HCT116 (cell line): ENCODE results near the gene CDC42BPB. TPM values are rescaled to one million over a fixed set of nuclear protein-coding genes. Genes with fewer than 3 reads are reported as not detected.

Experiments
- ATAC-seq: fragments of 200-7000 bp; cut with Tn5 transposase; 2 replicates; pipeline ENCODE4 v1.9.1; 2020; ENCODE audit warnings: mild to moderate bottlenecking, moderate library complexity
- BruUV-seq: library from RNA; stranded (reverse); fragments of 400-500 nt; replicated peaks from 2 replicates; lab custom pipeline; 2021; lab: Mats Ljungman, UMichigan
- CTCF ChIA-PET: fragments of 300-600 bp; sonication (Branson Sonifier 250); formaldehyde crosslinking; loops from one replicate; lab custom pipeline; 2021; ENCODE audit warnings: antibody characterized with exemption; lab: Charles Lee
- POLR2A ChIA-PET: fragments of 300-600, 350-600 bp; sonication (Branson Sonifier 250); formaldehyde crosslinking; loops from one replicate; lab custom pipeline; 2021; ENCODE audit warnings: antibody characterized with exemption; lab: Charles Lee
- RAD21 ChIA-PET, 2 experiments: fragments of 300-600 bp; sonication (Branson Sonifier 250); formaldehyde crosslinking; loops; one replicate each; lab custom pipeline; 2023; ENCODE audit warnings: low total read pairs in 2 of 2; ENCODE audit not compliant: uncharacterized antibody in 2 of 2, unreplicated experiment in 2 of 2, low non-redundant PET in 1 of 2; lab: Charles Lee
- DNase-seq: peaks from one replicate; pipeline ENCODE4 v3.0.0-alpha.2; 2010; ENCODE audit warnings: low read depth, low spot score
- H2AFZ ChIP-seq: fragments of 200-600 bp; shearing (Covaris generic), sonication (generic); 2 replicates; pipeline ENCODE4 v1.6.1; 2017; ENCODE audit warnings: low read depth, mixed run types, mixed read lengths, antibody characterized with exemption, low read length; ENCODE audit not compliant: poor library complexity, severe bottlenecking
- H3K27ac ChIP-seq: 2 replicates; pipeline ENCODE4 v1.5.1; 2012; ENCODE audit warnings: low read depth, low read length
- H3K27me3 ChIP-seq: fragments of 200-600 bp; sonication (generic); 2 replicates; pipeline ENCODE4 v1.6.1; 2016; ENCODE audit warnings: mixed run types, low read length, mixed read lengths; ENCODE audit not compliant: insufficient read depth
- H3K36me3 ChIP-seq, 2 experiments: fragments of 200-500 bp in 1 of 2; fragments of 200-600 bp in 1 of 2; sonication (Bioruptor generic) in 1 of 2; sonication (generic) in 1 of 2; 2 replicates each; pipeline versions ENCODE4 v1.5.1 to v1.6.1; 2014 to 2016; ENCODE audit warnings: low read length in 2 of 2, inconsistent platforms in 1 of 2, mixed read lengths in 1 of 2, mixed run types in 1 of 2; ENCODE audit not compliant: insufficient read depth in 2 of 2, control insufficient read depth in 1 of 2
- H3K4me1 ChIP-seq, 2 experiments: fragments of 200-600 bp in 1 of 2; sonication (generic) in 1 of 2; 2 replicates each; pipeline versions ENCODE4 v1.5.1 to v1.6.1; 2012 to 2017; ENCODE audit warnings: low read length in 2 of 2, inconsistent platforms in 1 of 2, mild to moderate bottlenecking in 1 of 2, mixed read lengths in 1 of 2, mixed run types in 1 of 2, moderate library complexity in 1 of 2; ENCODE audit not compliant: insufficient read depth in 2 of 2, control insufficient read depth in 1 of 2
- H3K4me2 ChIP-seq: fragments of 200-600 bp; sonication (generic); 2 replicates; pipeline ENCODE4 v1.6.1; 2017; ENCODE audit warnings: mixed run types, low read length, mixed read lengths
- H3K4me3 ChIP-seq, 2 experiments: fragments of 200-600 bp in 1 of 2; sonication (generic) in 1 of 2; replicated peaks in 1 of 2; 2 replicates each; pipeline ENCODE4 v1.5.1; 2011 to 2016; ENCODE audit warnings: low read length in 2 of 2, control low read depth in 1 of 2, low read depth in 1 of 2, mild to moderate bottlenecking in 1 of 2, mixed read lengths in 1 of 2, mixed run types in 1 of 2
- H3K79me2 ChIP-seq: fragments of 200-600 bp; sonication (generic); 2 replicates; pipeline ENCODE4 v1.6.1; 2017; ENCODE audit warnings: mild to moderate bottlenecking, mixed run types, low read length, moderate library complexity, mixed read lengths; ENCODE audit not compliant: insufficient read depth
- H3K9ac ChIP-seq: fragments of 200-600 bp; sonication (generic); 2 replicates; pipeline ENCODE4 v1.6.1; 2016; ENCODE audit warnings: low read length, mixed read lengths
- H3K9me2 ChIP-seq: fragments of 200-600 bp; sonication (generic), shearing (Covaris generic); 2 replicates; pipeline ENCODE4 v1.6.1; 2017; ENCODE audit warnings: mixed run types, mild to moderate bottlenecking, moderate library complexity; ENCODE audit not compliant: insufficient read depth
- H3K9me3 ChIP-seq, 2 experiments: fragments of 200-500 bp in 1 of 2; fragments of 200-600 bp in 1 of 2; sonication (Bioruptor generic) in 1 of 2; sonication (generic) in 1 of 2; 2 replicates each; pipeline ENCODE4 v1.6.1; 2014 to 2017; ENCODE audit warnings: low read length in 2 of 2, mixed read lengths in 2 of 2, inconsistent platforms in 1 of 2, low read depth in 1 of 2, mild to moderate bottlenecking in 1 of 2, mixed run types in 1 of 2, moderate library complexity in 1 of 2; ENCODE audit not compliant: control insufficient read depth in 1 of 2, insufficient read depth in 1 of 2
- H4K20me1 ChIP-seq: fragments of 200-600 bp; sonication (generic), shearing (Covaris generic); 2 replicates; pipeline ENCODE4 v1.6.1; 2017; ENCODE audit warnings: mixed run types, mild to moderate bottlenecking, moderate library complexity; ENCODE audit not compliant: insufficient read depth
- CBX3 ChIP-seq: IDR thresholded peaks from 2 replicates; pipeline ENCODE4 v1.6.1; 2012; ENCODE audit warnings: low read depth
- CEBPB ChIP-seq: IDR thresholded peaks from 2 replicates; pipeline ENCODE4 v1.6.1; 2012; ENCODE audit warnings: low read depth
- EGR1 ChIP-seq: IDR thresholded peaks from 2 replicates; pipeline ENCODE4 v1.6.1; 2012; ENCODE audit warnings: low read depth
- ELF1 ChIP-seq: IDR thresholded peaks from 2 replicates; pipeline ENCODE4 v1.6.1; 2012; ENCODE audit warnings: low read depth, borderline replicate concordance
- EZH2phosphoT487 ChIP-seq: fragments of 200-600 bp; IDR thresholded peaks from 2 replicates; pipeline ENCODE4 v1.6.1; 2018; ENCODE audit warnings: antibody characterized with exemption, borderline replicate concordance
- FOSL1 ChIP-seq: IDR thresholded peaks from 2 replicates; pipeline ENCODE4 v1.6.1; 2012; ENCODE audit warnings: low read depth
- RAD21 ChIP-seq: IDR thresholded peaks from 2 replicates; pipeline ENCODE4 v1.6.1; 2012; ENCODE audit warnings: low read depth, mild to moderate bottlenecking
- SIN3A ChIP-seq: IDR thresholded peaks from 2 replicates; pipeline ENCODE4 v1.6.1; 2012; ENCODE audit warnings: low read depth
- SP1 ChIP-seq: IDR thresholded peaks from 2 replicates; pipeline ENCODE4 v1.6.1; 2012; ENCODE audit warnings: low read depth
- SRF ChIP-seq: IDR thresholded peaks from 2 replicates; pipeline ENCODE4 v1.6.1; 2012; ENCODE audit warnings: low read depth
- TCF7L2 ChIP-seq: IDR thresholded peaks from 2 replicates; pipeline ENCODE4 v1.7.0; 2011; ENCODE audit warnings: borderline replicate concordance, inconsistent platforms; ENCODE audit not compliant: insufficient read depth, insufficient read length; ENCODE audit errors: extremely low read depth
- YY1 ChIP-seq: IDR thresholded peaks from 2 replicates; pipeline ENCODE4 v1.6.1; 2011; ENCODE audit warnings: low read length, low read depth, moderate library complexity, mild to moderate bottlenecking; ENCODE audit not compliant: insufficient replicate concordance; ENCODE audit errors: extremely low read depth
- ZNF274 ChIP-seq: fragments of 200-500 bp; sonication (Bioruptor generic); IDR thresholded peaks from 2 replicates; pipeline ENCODE4 v1.6.1; 2014; ENCODE audit warnings: mild to moderate bottlenecking, low read depth, low read length, inconsistent platforms
- intact Hi-C: fragments of 100-400 bp; cut with micrococcal nuclease; formaldehyde crosslinking; loops from 2 replicates; pipeline ENCODE4 v1.10.0; 2022
- total RNA-seq: library from RNA; stranded (reverse); gene quantifications from one replicate; pipeline ENCODE4 v1.2.1, GENCODE V29; 2021; ENCODE audit not compliant: unreplicated experiment
- TF ChIP-seq, protein P1 (sequence below): IDR thresholded peaks from 2 replicates; pipeline ENCODE4 v1.6.1; 2012
- TF ChIP-seq, protein P2 (sequence below): IDR thresholded peaks from 2 replicates; pipeline ENCODE4 v1.6.1; 2012; ENCODE audit warnings: low read depth

The CDC42BPB gene
- total RNA-seq, 1 experiment from 2014 or later, result 85.6 TPM

- Histone ChIP-seq H4K20me1 (0 out of 2 replicates have a peak, but pooled peaks cover 7% of the 10 kb centered on the region), H3K9me3 (no peaks in the 10 kb centered on the region), H3K79me2 (peaks cover 93% of the 10 kb centered on the region), H3K36me3 (no peaks in the 10 kb centered on the region), H2AFZ (no peak overlapping the region), H3K4me2 (no peak overlapping the region), H3K4me1 (peaks cover 0 to 3% of the 10 kb centered on the region in 2 experiments; a peak in 2 of 4 replicates), H3K27me3 (no peaks in the 10 kb centered on the region), H3K9ac (no peak overlapping the region), H3K4me3 (no peak overlapping the region), H3K27ac (no peak overlapping the region), H3K9me2 (no peaks in the 10 kb centered on the region)
- ChIA-PET CTCF (interaction anchor here (1.0 to 1.3 kb wide), 2 partner anchors 9 to 11 kb away, joined by 3 to 4 read pairs; no protein-coding TSS in a partner anchor), POLR2A (no interaction called here), RAD21 (no interaction called here)
- no peak for DNase-seq
- intact Hi-C loops, result no loop called here
- no peak for ATAC-seq
- BruUV-seq, result no TSS peak
- TF ChIP-seq SRF, result no peak
- TF ChIP-seq TCF7L2, result no peak
- TF ChIP-seq, protein P1, sequence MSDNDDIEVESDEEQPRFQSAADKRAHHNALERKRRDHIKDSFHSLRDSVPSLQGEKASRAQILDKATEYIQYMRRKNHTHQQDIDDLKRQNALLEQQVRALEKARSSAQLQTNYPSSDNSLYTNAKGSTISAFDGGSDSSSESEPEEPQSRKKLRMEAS, result no peak
- TF ChIP-seq ZNF274, result no peak
- no peak for TF ChIP-seq EZH2phosphoT487
- TF ChIP-seq ELF1, result no peak
- no peak for TF ChIP-seq YY1
- TF ChIP-seq EGR1, result no peak
- no peak for TF ChIP-seq CBX3
- TF ChIP-seq SIN3A, result no peak
Observed at GRCh38 chr14:103022685-103023044, 34.7 kb downstream of the CDC42BPB start.

DNA sequence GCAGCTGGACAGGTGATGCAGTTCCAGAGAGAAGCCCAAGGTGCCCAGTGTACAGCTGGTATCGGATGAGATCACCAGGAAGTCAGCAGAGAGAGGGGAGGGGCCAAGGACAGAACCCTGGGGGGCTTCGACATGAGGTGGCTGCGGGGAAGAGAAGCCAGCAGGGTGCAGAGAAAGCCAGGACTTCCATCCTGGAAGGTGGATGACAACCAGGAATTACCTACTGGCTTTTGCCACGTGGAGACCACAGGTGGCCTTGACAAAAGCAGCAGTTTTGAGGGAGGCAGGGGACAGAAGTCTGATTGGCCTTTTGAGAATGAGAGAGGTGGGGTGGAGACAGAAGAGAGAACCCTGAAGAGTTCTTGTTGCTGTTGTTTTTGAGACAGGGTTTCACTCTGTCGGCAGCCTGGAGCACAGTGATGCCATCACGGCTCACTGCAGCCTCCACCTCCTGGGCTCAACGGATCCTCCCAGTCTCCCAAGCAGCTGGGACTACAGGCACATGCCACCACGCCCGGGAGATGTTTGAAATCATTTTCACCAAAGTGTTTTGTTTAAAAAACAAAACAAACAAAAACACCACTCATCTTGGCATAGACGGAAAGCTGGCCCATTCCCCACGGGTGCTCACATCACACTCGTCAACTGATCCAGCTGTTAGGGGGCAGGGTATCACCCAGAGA, 35.2 kb downstream of the CDC42BPB start:
- Histone ChIP-seq H3K36me3 (no peaks in the 10 kb centered on the region), H3K4me3 (no peak overlapping the region), H3K79me2 (peaks cover 93% of the 10 kb centered on the region), H3K4me1 (peaks cover 0 to 3% of the 10 kb centered on the region in 2 experiments; a peak in 2 of 4 replicates), H3K27ac (no peak overlapping the region), H3K27me3 (no peaks in the 10 kb centered on the region), H4K20me1 (0 out of 2 replicates have a peak, but pooled peaks cover 3% of the 10 kb centered on the region), H3K9me2 (no peaks in the 10 kb centered on the region), H2AFZ (no peak overlapping the region), H3K9me3 (no peaks in the 10 kb centered on the region), H3K4me2 (no peak overlapping the region), H3K9ac (no peak overlapping the region)
- RAD21 ChIA-PET, result no interaction called here
- ATAC-seq, result no peak
- no TSS peak for BruUV-seq
- no peak for DNase-seq
- intact Hi-C loops, result no loop called here
- POLR2A ChIA-PET, result no interaction called here
- CTCF ChIA-PET, result interaction anchor here (0.5 to 1.3 kb wide), 3 partner anchors 10 to 335 kb away, joined by 3 to 6 read pairs (median 4); no protein-coding TSS in a partner anchor
- TF ChIP-seq SP1 (no peak), YY1 (no peak), CEBPB (no peak), TCF7L2 (no peak), SIN3A (no peak), FOSL1 (no peak), RAD21 (no peak), SRF (no peak)
- TF ChIP-seq, protein P2, sequence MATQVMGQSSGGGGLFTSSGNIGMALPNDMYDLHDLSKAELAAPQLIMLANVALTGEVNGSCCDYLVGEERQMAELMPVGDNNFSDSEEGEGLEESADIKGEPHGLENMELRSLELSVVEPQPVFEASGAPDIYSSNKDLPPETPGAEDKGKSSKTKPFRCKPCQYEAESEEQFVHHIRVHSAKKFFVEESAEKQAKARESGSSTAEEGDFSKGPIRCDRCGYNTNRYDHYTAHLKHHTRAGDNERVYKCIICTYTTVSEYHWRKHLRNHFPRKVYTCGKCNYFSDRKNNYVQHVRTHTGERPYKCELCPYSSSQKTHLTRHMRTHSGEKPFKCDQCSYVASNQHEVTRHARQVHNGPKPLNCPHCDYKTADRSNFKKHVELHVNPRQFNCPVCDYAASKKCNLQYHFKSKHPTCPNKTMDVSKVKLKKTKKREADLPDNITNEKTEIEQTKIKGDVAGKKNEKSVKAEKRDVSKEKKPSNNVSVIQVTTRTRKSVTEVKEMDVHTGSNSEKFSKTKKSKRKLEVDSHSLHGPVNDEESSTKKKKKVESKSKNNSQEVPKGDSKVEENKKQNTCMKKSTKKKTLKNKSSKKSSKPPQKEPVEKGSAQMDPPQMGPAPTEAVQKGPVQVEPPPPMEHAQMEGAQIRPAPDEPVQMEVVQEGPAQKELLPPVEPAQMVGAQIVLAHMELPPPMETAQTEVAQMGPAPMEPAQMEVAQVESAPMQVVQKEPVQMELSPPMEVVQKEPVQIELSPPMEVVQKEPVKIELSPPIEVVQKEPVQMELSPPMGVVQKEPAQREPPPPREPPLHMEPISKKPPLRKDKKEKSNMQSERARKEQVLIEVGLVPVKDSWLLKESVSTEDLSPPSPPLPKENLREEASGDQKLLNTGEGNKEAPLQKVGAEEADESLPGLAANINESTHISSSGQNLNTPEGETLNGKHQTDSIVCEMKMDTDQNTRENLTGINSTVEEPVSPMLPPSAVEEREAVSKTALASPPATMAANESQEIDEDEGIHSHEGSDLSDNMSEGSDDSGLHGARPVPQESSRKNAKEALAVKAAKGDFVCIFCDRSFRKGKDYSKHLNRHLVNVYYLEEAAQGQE, result no peak
